IMR-90 (cell line): ENCODE measurements around the gene PRSS56. TPM values are rescaled to one million over a fixed set of nuclear protein-coding genes. Genes with fewer than 3 reads are reported as not detected.

Experiments
- ATAC-seq: fragments of 200-7000 bp; cut with Tn5 transposase; 2 replicates; pipeline ENCODE4 v1.9.1; 2020; ENCODE audit warnings: low read depth, mild to moderate bottlenecking, moderate library complexity
- BruUV-seq: library from RNA; stranded (reverse); fragments of 400-500 nt; replicated peaks from 2 replicates; lab custom pipeline; 2021; lab: Mats Ljungman, UMichigan
- CTCF ChIA-PET: fragments of 300-600 bp; formaldehyde crosslinking; extraction: SDS; loops from one replicate; lab custom pipeline; 2021; ENCODE audit warnings: antibody characterized with exemption; lab: Yijun Ruan, JAX
- POLR2A ChIA-PET: fragments of 300-600 bp; sonication (Branson Sonifier 250); formaldehyde crosslinking; loops from one replicate; lab custom pipeline; 2022; ENCODE audit warnings: antibody characterized with exemption; ENCODE audit not compliant: unreplicated experiment; lab: Charles Lee
- DNase-seq: peaks from one replicate; pipeline ENCODE4 v3.0.0; 2013
- H2AFZ ChIP-seq: replicated peaks from 2 replicates; pipeline ENCODE3; 2013; ENCODE audit warnings: low read length, mild to moderate bottlenecking; ENCODE audit not compliant: poor library complexity
- H2AK5ac ChIP-seq: 2 replicates; pipeline ENCODE4 v1.6.1; 2013; ENCODE audit warnings: low read depth, low read length, inconsistent platforms
- H2AK9ac ChIP-seq: replicated peaks from 2 replicates; pipeline ENCODE3; 2013; ENCODE audit warnings: mild to moderate bottlenecking, low read depth, low read length, moderate library complexity; ENCODE audit not compliant: poor library complexity
- H2BK120ac ChIP-seq: 2 replicates; pipeline ENCODE4 v1.6.1; 2013; ENCODE audit warnings: low read depth, low read length, inconsistent platforms
- H2BK15ac ChIP-seq: 3 replicates; pipeline ENCODE4 v1.6.1; 2013; ENCODE audit warnings: low read depth, low read length, inconsistent platforms
- H2BK20ac ChIP-seq: 2 replicates; pipeline ENCODE4 v1.6.1; 2013; ENCODE audit warnings: low read depth, mild to moderate bottlenecking, inconsistent platforms, low read length, moderate library complexity
- H2BK5ac ChIP-seq: 2 replicates; pipeline ENCODE4 v1.6.1; 2013; ENCODE audit warnings: mild to moderate bottlenecking, low read depth, low read length, inconsistent platforms; ENCODE audit not compliant: poor library complexity, severe bottlenecking
- H3K14ac ChIP-seq: replicated peaks from 2 replicates; pipeline ENCODE4 v1.6.1; 2013; ENCODE audit warnings: low read depth, low read length, inconsistent platforms
- H3K18ac ChIP-seq: 2 replicates; pipeline ENCODE4 v1.6.1; 2013; ENCODE audit warnings: low read depth, low read length, control low read depth
- H3K23ac ChIP-seq: 2 replicates; pipeline ENCODE4 v1.6.1; 2013; ENCODE audit warnings: low read depth, low read length, inconsistent platforms
- H3K27ac ChIP-seq: 2 replicates; pipeline ENCODE4 v1.5.1; 2013; ENCODE audit warnings: mild to moderate bottlenecking, control low read depth, low read length; ENCODE audit not compliant: insufficient read depth
- H3K27me3 ChIP-seq: 2 replicates; pipeline ENCODE4 v1.6.1; 2013; ENCODE audit warnings: low read length; ENCODE audit not compliant: control insufficient read depth, insufficient read depth
- H3K36me3 ChIP-seq: 2 replicates; pipeline ENCODE4 v1.6.1; 2013; ENCODE audit warnings: low read length, mixed read lengths; ENCODE audit not compliant: control insufficient read depth, insufficient read depth
- H3K4ac ChIP-seq: 2 replicates; pipeline ENCODE4 v1.6.1; 2013; ENCODE audit warnings: low read depth, low read length, inconsistent platforms
- H3K4me1 ChIP-seq: 2 replicates; pipeline ENCODE4 v1.6.1; 2013; ENCODE audit warnings: low read length, mixed read lengths; ENCODE audit not compliant: control insufficient read depth, insufficient read depth
- H3K4me2 ChIP-seq: 2 replicates; pipeline ENCODE4 v1.6.1; 2013; ENCODE audit warnings: low read depth, mild to moderate bottlenecking, control low read depth, low read length, moderate library complexity
- H3K4me3 ChIP-seq: 2 replicates; pipeline ENCODE4 v1.5.1; 2013; ENCODE audit warnings: low read depth, mild to moderate bottlenecking, control low read depth, low read length, moderate library complexity; ENCODE audit not compliant: insufficient read depth
- H3K56ac ChIP-seq: 2 replicates; pipeline ENCODE4 v1.6.1; 2013; ENCODE audit warnings: low read length, inconsistent platforms; ENCODE audit not compliant: insufficient read depth; ENCODE audit errors: extremely low read depth
- H3K79me1 ChIP-seq, 2 experiments: 2 replicates each; pipeline ENCODE4 v1.6.1; 2013; ENCODE audit warnings: low read length in 2 of 2, inconsistent platforms in 1 of 2, low read depth in 1 of 2
- H3K9ac ChIP-seq: 2 replicates; pipeline ENCODE4 v1.6.1; 2013; ENCODE audit warnings: low read depth, low read length, control low read depth
- H3K9me1 ChIP-seq: 2 replicates; pipeline ENCODE4 v1.6.1; 2013; ENCODE audit warnings: low read length, inconsistent platforms; ENCODE audit not compliant: insufficient read depth
- H3K9me3 ChIP-seq: 2 replicates; pipeline ENCODE4 v1.6.1; 2013; ENCODE audit warnings: low read length; ENCODE audit not compliant: control insufficient read depth, insufficient read depth
- H4K20me1 ChIP-seq: 2 replicates; pipeline ENCODE4 v1.6.1; 2013; ENCODE audit warnings: low read length, inconsistent platforms; ENCODE audit not compliant: insufficient read depth
- H4K5ac ChIP-seq: 2 replicates; pipeline ENCODE4 v1.6.1; 2013; ENCODE audit warnings: mild to moderate bottlenecking, low read depth, low read length, control low read depth
- H4K8ac ChIP-seq, 2 experiments: 2 replicates each; pipeline ENCODE4 v1.6.1; 2013; ENCODE audit warnings: low read depth in 2 of 2, low read length in 2 of 2, control low read depth in 1 of 2, inconsistent platforms in 1 of 2
- H4K91ac ChIP-seq: 2 replicates; pipeline ENCODE4 v1.6.1; 2013; ENCODE audit warnings: low read depth, low read length, inconsistent platforms; ENCODE audit not compliant: insufficient read depth
- BHLHE40 ChIP-seq: fragments of 150-350 bp; IDR thresholded peaks from 2 replicates; pipeline ENCODE4 v1.6.1; 2016; ENCODE audit warnings: mild to moderate bottlenecking, low read depth, low read length
- FOS ChIP-seq: fragments of 150-350 bp; IDR thresholded peaks from 2 replicates; pipeline ENCODE4 v1.6.1; 2016; ENCODE audit warnings: low read depth, low read length
- NFE2L2 ChIP-seq: fragments of 150-350 bp; IDR thresholded peaks from 2 replicates; pipeline ENCODE4 v1.6.1; 2016; ENCODE audit warnings: low read depth, mild to moderate bottlenecking, low read length
- POLR2A ChIP-seq: IDR thresholded peaks from 2 replicates; pipeline ENCODE4 v1.6.1; 2012; ENCODE audit warnings: mild to moderate bottlenecking, low read depth, low read length
- RCOR1 ChIP-seq: IDR thresholded peaks from 2 replicates; pipeline ENCODE4 v1.6.1; 2012; ENCODE audit warnings: mild to moderate bottlenecking, low read length, improper control_type of control experiment; ENCODE audit not compliant: insufficient replicate concordance
- SMC3 ChIP-seq: fragments of 150-350 bp; IDR thresholded peaks from 2 replicates; pipeline ENCODE4 v1.6.1; 2016; ENCODE audit warnings: low read depth, mild to moderate bottlenecking, antibody characterized with exemption, low read length, moderate library complexity
- WGBS, 2 experiments: methylation state at CpG; one replicate each; pipeline versions ENCODE4 v1.1.5 to v1.1.7; 2013; ENCODE audit warnings: missing lambda C conversion rate in 2 of 2; ENCODE audit not compliant: insufficient read length in 1 of 2; ENCODE audit errors: extremely low coverage in 2 of 2; 5-methylcytosine and 5-hydroxymethylcytosine counted together
- dilution Hi-C: fragments of 300-500 bp; cut with HindIII; formaldehyde crosslinking; loops from one replicate; pipeline ENCODE4 v1.14.3; 2018; ENCODE audit warnings: low sequenced_read_pairs; ENCODE audit not compliant: unreplicated experiment
- in situ Hi-C: fragments of 300-500 bp; cut with MboI; formaldehyde crosslinking; loops from 3 replicates; pipeline ENCODE4 v1.14.3; 2019; ENCODE audit warnings: low sequenced_read_pairs, inconsistent platforms, mixed read lengths
- intact Hi-C: fragments of 100-400 bp; cut with micrococcal nuclease; formaldehyde crosslinking; loops from 2 replicates; pipeline ENCODE4 v1.10.0; 2022
- polyA plus RNA-seq, 3 experiments: library from polyadenylated mRNA; depleted of rRNA; stranded (reverse); fragments of >200 nt; gene quantifications; 2 replicates each; pipeline ENCODE4 v1.2.3, GENCODE V29; 2012; ENCODE audit warnings: low replicate concordance in 1 of 3
- total RNA-seq: library from RNA; depleted of rRNA; stranded (reverse); fragments of >200 nt; gene quantifications from 2 replicates; pipeline ENCODE4 v1.2.3, GENCODE V29; 2012
- TF ChIP-seq, protein P1 (sequence below): conservative IDR thresholded peaks from 2 replicates; pipeline ENCODE4 v1.5.1; 2012; ENCODE audit warnings: mild to moderate bottlenecking, low read depth, low read length, improper control_type of control experiment

PRSS56 gene
- total and polyA plus RNA-seq, 2 of the 4 experiments (the other 2 are of a cell fraction) = not detected

DNA sequence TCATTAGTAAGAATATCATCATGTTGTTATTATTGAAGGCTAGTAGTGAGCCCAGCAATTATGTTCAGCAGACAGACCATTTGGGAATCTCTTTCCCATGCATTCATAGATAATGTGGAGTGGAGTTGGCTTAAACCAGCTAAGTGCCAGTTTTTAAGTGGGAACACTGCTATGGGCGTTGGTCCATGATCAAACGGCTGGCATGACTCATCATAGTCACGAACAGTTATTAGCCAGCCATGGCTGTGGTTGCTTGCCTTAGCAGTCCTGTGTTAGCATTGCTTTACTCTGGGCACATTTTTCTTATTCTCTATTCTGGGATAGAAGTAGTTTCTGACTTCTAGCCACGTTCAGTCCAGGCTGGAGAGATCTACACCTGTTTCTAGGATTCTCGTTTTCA, 48.0 kb downstream of the PRSS56 start:
- DNase-seq = peak; percentile 84
- TF ChIP-seq SMC3 = no peak
- TF ChIP-seq FOS = peak; percentile 70
- 0 out of 2 replicates have a peak, but pooled peaks have one; percentile 23 for TF ChIP-seq BHLHE40
- no peak for TF ChIP-seq RCOR1
- TF ChIP-seq NFE2L2 = no peak
- TF ChIP-seq, protein P1, sequence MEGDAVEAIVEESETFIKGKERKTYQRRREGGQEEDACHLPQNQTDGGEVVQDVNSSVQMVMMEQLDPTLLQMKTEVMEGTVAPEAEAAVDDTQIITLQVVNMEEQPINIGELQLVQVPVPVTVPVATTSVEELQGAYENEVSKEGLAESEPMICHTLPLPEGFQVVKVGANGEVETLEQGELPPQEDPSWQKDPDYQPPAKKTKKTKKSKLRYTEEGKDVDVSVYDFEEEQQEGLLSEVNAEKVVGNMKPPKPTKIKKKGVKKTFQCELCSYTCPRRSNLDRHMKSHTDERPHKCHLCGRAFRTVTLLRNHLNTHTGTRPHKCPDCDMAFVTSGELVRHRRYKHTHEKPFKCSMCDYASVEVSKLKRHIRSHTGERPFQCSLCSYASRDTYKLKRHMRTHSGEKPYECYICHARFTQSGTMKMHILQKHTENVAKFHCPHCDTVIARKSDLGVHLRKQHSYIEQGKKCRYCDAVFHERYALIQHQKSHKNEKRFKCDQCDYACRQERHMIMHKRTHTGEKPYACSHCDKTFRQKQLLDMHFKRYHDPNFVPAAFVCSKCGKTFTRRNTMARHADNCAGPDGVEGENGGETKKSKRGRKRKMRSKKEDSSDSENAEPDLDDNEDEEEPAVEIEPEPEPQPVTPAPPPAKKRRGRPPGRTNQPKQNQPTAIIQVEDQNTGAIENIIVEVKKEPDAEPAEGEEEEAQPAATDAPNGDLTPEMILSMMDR = no peak
- TF ChIP-seq POLR2A = no peak
- Histone ChIP-seq H2AK5ac (no peak overlapping the region), H2BK5ac (peak overlapping the region; percentile 52), H3K56ac (no peak overlapping the region), H3K79me1 (peaks cover 10 to 35% of the 10 kb centered on the region in 2 experiments; a peak in 3 of 4 replicates), H4K91ac (no peak overlapping the region), H4K8ac (0 out of 4 replicates have a peak overlapping the region, but pooled peaks of 1 of the 2 experiments have one; percentile 6), H4K5ac (no peak overlapping the region), H3K36me3 (peaks cover 54% of the 10 kb centered on the region), H3K9me1 (peaks cover 6% of the 10 kb centered on the region; the same call in 1 of the 2 replicates), H2AK9ac (no peak overlapping the region), H3K4me2 (no peak overlapping the region; the same call in 1 of the 2 replicates), H3K4me3 (no peak overlapping the region), H3K4ac (no peak overlapping the region), H3K9me3 (no peaks in the 10 kb centered on the region), H3K18ac (no peak overlapping the region), H2BK15ac (no peak overlapping the region), H2BK20ac (no peak overlapping the region; the same call in 1 of the 2 replicates), H3K4me1 (no peaks in the 10 kb centered on the region; the same call in 1 of the 2 replicates), H3K14ac (0 out of 2 replicates have a peak overlapping the region, but pooled peaks have one; percentile 30), H2BK120ac (0 out of 2 replicates have a peak overlapping the region, but pooled peaks have one; percentile 3), H3K27ac (no peak overlapping the region), H4K20me1 (no peaks in the 10 kb centered on the region), H3K27me3 (no peaks in the 10 kb centered on the region), H2AFZ (no peak overlapping the region), H3K23ac (no peak overlapping the region), H3K9ac (no peak overlapping the region)
- in situ Hi-C loops = no loop called here
- POLR2A ChIA-PET = no interaction called here
- WGBS, 2 experiments = no CpG with 5 or more reads among the region's 5 CpGs
- dilution Hi-C loops = no loop called here
- intact Hi-C loops = no loop called here
- peak; percentile 90 for ATAC-seq
- CTCF ChIA-PET = no interaction called here
- no TSS peak for BruUV-seq
